ENCODE data around the gene IFNLR1. TPM values are rescaled to one million over a fixed set of nuclear protein-coding genes. Genes with fewer than 3 reads are reported as not detected.

The IFNLR1 gene
- total RNA-seq, 1 donor from 2014 or later, result 11.1 TPM

GRCh38 chr1:24216276-24217074 lies 29.4 kb upstream of the IFNLR1 start:
- Histone ChIP-seq H3K27ac (no peak overlapping the region), H3K27me3 (peaks cover 3% of the 10 kb centered on the region), H3K36me3 (no peaks in the 10 kb centered on the region), H3K4me1 (no peaks in the 10 kb centered on the region), H3K9me3 (no peaks in the 10 kb centered on the region), H3K4me3 (no peak overlapping the region)
- no peak for TF ChIP-seq CTCF (IDR thresholded peaks at IDR 0.05)
- intact Hi-C loops (cut with DNase I), result no loop called here
- ATAC-seq, result peak; percentile 72
- DNase-seq, result peak; percentile 70

- no peaks in the 10 kb centered on the region for H3K9me3 ChIP-seq
- ATAC-seq, result no peak
- no peak for DNase-seq
- H3K27me3 ChIP-seq, result peaks cover 3% of the 10 kb centered on the region
- H3K27ac ChIP-seq, result no peak overlapping the region
- no peak for TF ChIP-seq CTCF (IDR thresholded peaks at IDR 0.05)
- H3K4me1 ChIP-seq, result no peaks in the 10 kb centered on the region
- H3K4me3 ChIP-seq, result no peak overlapping the region
- no peaks in the 10 kb centered on the region for H3K36me3 ChIP-seq
- intact Hi-C loops (cut with DNase I), result no loop called here
Measured at GRCh38 chr1:24215226-24215814, 28.2 kb upstream of the IFNLR1 start.

- no peak overlapping the region for H3K4me3 ChIP-seq
- no peak for ATAC-seq
- intact Hi-C loops (cut with DNase I), result no loop called here
- no peak overlapping the region for H3K27ac ChIP-seq
- H3K4me1 ChIP-seq, result no peaks in the 10 kb centered on the region
- peaks cover 2% of the 10 kb centered on the region for H3K27me3 ChIP-seq
- H3K9me3 ChIP-seq, result no peaks in the 10 kb centered on the region
- H3K36me3 ChIP-seq, result no peaks in the 10 kb centered on the region
- no peak for TF ChIP-seq CTCF (IDR thresholded peaks at IDR 0.05)
- no peak for DNase-seq
Measured at GRCh38 chr1:24212376-24212775, 25.3 kb upstream of the IFNLR1 start.

- Histone ChIP-seq H3K9me3 (no peaks in the 10 kb centered on the region), H3K4me1 (no peaks in the 10 kb centered on the region), H3K27me3 (no peaks in the 10 kb centered on the region), H3K27ac (no peak overlapping the region), H3K36me3 (no peaks in the 10 kb centered on the region), H3K4me3 (no peak overlapping the region)
- intact Hi-C loops (cut with DNase I), result no loop called here
- no peak for TF ChIP-seq CTCF (IDR thresholded peaks at IDR 0.05)
- DNase-seq (no peak), ATAC-seq (no peak)
Measured at GRCh38 chr1:24210195-24210627, 23.1 kb upstream of the IFNLR1 start.

GRCh38 chr1:24209097-24209496 lies 22.0 kb upstream of the IFNLR1 start:
- no peak for TF ChIP-seq CTCF (IDR thresholded peaks at IDR 0.05)
- ATAC-seq, result no peak
- Histone ChIP-seq H3K9me3 (no peaks in the 10 kb centered on the region), H3K36me3 (no peaks in the 10 kb centered on the region), H3K27me3 (no peaks in the 10 kb centered on the region), H3K4me3 (no peak overlapping the region), H3K27ac (no peak overlapping the region), H3K4me1 (no peaks in the 10 kb centered on the region)
- intact Hi-C loops (cut with DNase I), result no loop called here
- DNase-seq, result no peak
